Upper lobe of left lung (tissue), 6 donors: ENCODE results near the gene VIPR1. TPM values are rescaled to one million over a fixed set of nuclear protein-coding genes. Genes with fewer than 3 reads are reported as not detected.

Experiments
- ATAC-seq, 2 donors: fragments of 200-7000 bp; cut with Tn5 transposase; one replicate each; pipeline ENCODE4 v1.9.1; 2022; ENCODE audit warnings: mild to moderate bottlenecking in 2 of 2, moderate library complexity in 2 of 2; ENCODE audit not compliant: low FRiP score in 2 of 2
- DNase-seq, 2 donors: peaks; one replicate each; pipeline ENCODE4 v3.0.0-alpha.2; 2019 to 2020
- H3K27ac ChIP-seq, 4 donors: fragments of 200-600 bp; sonication (generic); one replicate each; pipeline ENCODE4 v1.5.1; 2016 to 2019
- H3K27me3 ChIP-seq, 4 donors: fragments of 200-600 bp; sonication (generic); one replicate each; pipeline ENCODE4 v1.5.1; 2017 to 2019
- H3K36me3 ChIP-seq, 4 donors: fragments of 200-600 bp; sonication (generic); one replicate each; pipeline ENCODE4 v1.5.1; 2016 to 2019
- H3K4me1 ChIP-seq, 4 donors: fragments of 200-600 bp; sonication (generic); one replicate each; pipeline ENCODE4 v1.5.1; 2018 to 2019
- H3K4me3 ChIP-seq, 4 donors: fragments of 200-600 bp; sonication (generic); one replicate each; pipeline ENCODE4 v1.5.1; 2017 to 2019; ENCODE audit warnings: mild to moderate bottlenecking in 2 of 4, moderate library complexity in 1 of 4
- H3K9me3 ChIP-seq, 4 donors: fragments of 200-600 bp; sonication (generic); one replicate each; pipeline ENCODE4 v1.5.1; 2018 to 2019
- EP300 ChIP-seq, 4 donors: sonication (generic); formaldehyde crosslinking; IDR thresholded peaks; one replicate each; pipeline ENCODE4 v1.5.1; 2017; ENCODE audit warnings: antibody characterized with exemption in 4 of 4, control low read depth in 2 of 4
- POLR2A ChIP-seq, 4 donors: fragments of 450-650 bp; IDR thresholded peaks; one replicate each; pipeline ENCODE4 v1.5.1; 2016 to 2017; ENCODE audit warnings: antibody characterized with exemption in 4 of 4, mild to moderate bottlenecking in 2 of 4
- POLR2AphosphoS5 ChIP-seq, 2 donors: sonication (generic); formaldehyde crosslinking; IDR thresholded peaks; one replicate each; pipeline ENCODE4 v1.5.1; 2017; ENCODE audit warnings: antibody characterized with exemption in 2 of 2
- WGBS, 2 donors: methylation state at CpG; one replicate each; pipeline ENCODE4 v1.1.5; 2017 to 2018; 5-methylcytosine and 5-hydroxymethylcytosine counted together
- total RNA-seq, 6 donors: library from RNA; depleted of rRNA in 4 of 6; stranded (reverse); fragments of >200 nt in 4 of 6; gene quantifications; one replicate each; pipeline versions ENCODE4 v1.1.0 to v1.2.1, GENCODE V29; 2016 to 2021
- TF ChIP-seq, protein P1 (sequence below), 6 experiments: fragments of 450-650 bp in 4 of 6; fragments of 200-600 bp in 2 of 6; sonication (generic) in 2 of 6; IDR thresholded peaks; one replicate each; pipeline ENCODE4 v1.5.1; 2016 to 2019; ENCODE audit warnings: antibody characterized with exemption in 6 of 6
- donor health status: DM: no; HTN: no; CAD: no; lungs with moderate emphysema.
- donor health status: DM: no; HTN: yes; CAD: no; lungs with severe emphysema.

VIPR1 gene
- total RNA-seq, 6 donors from 2014 or later = 92.6 to 577 (median 198) TPM

DNA sequence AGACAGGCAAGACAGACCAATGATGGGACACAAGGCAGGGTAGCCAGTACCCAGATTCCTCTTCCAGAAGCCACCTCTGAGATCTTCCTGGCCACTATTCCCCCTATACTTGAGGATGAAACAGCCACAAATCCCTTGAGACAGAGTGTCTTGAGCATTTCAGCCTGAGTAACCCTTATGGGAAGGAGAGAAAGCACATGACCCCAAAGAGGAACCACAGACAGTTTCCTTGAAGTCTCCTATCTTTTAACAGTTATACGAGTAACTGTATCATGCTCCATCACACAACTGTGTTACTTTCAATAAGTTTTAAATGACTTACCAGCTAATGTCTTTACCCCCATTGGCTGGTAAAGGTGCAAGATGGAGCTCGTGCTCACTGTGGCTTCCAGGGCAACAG, 9.3 kb downstream of the VIPR1 start:
- no peak for TF ChIP-seq POLR2A (IDR thresholded peaks at IDR 0.05)
- TF ChIP-seq, protein P1, sequence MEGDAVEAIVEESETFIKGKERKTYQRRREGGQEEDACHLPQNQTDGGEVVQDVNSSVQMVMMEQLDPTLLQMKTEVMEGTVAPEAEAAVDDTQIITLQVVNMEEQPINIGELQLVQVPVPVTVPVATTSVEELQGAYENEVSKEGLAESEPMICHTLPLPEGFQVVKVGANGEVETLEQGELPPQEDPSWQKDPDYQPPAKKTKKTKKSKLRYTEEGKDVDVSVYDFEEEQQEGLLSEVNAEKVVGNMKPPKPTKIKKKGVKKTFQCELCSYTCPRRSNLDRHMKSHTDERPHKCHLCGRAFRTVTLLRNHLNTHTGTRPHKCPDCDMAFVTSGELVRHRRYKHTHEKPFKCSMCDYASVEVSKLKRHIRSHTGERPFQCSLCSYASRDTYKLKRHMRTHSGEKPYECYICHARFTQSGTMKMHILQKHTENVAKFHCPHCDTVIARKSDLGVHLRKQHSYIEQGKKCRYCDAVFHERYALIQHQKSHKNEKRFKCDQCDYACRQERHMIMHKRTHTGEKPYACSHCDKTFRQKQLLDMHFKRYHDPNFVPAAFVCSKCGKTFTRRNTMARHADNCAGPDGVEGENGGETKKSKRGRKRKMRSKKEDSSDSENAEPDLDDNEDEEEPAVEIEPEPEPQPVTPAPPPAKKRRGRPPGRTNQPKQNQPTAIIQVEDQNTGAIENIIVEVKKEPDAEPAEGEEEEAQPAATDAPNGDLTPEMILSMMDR (IDR thresholded peaks at IDR 0.05) = no peak
- TF ChIP-seq EP300 (IDR thresholded peaks at IDR 0.05) = no peak
- no peak for TF ChIP-seq POLR2AphosphoS5 (IDR thresholded peaks at IDR 0.05)
- Histone ChIP-seq H3K27me3 (no peaks in the 10 kb centered on the region), H3K4me3 (no peak overlapping the region), H3K27ac (peak overlapping the region; percentile 14 to 93 (median 89)), H3K9me3 (no peaks in the 10 kb centered on the region), H3K4me1 (peaks cover 49 to 95% (median 70%) of the 10 kb centered on the region in 4 donors), H3K36me3 (peaks cover 0 to 51% (median 4%) of the 10 kb centered on the region in 4 donors)
- DNase-seq = no peak
- WGBS, 2 donors = 54 to 63% methylated on average over 2 of the region's 2 CpGs
- ATAC-seq = no peak

- Histone ChIP-seq H3K27me3 (no peaks in the 10 kb centered on the region), H3K4me3 (no peak overlapping the region), H3K27ac (peak overlapping the region; percentile 16 to 93 (median 65)), H3K36me3 (peaks cover 0 to 62% (median 5%) of the 10 kb centered on the region in 4 donors), H3K4me1 (peaks cover 52 to 87% (median 68%) of the 10 kb centered on the region in 4 donors), H3K9me3 (no peaks in the 10 kb centered on the region)
- TF ChIP-seq POLR2AphosphoS5 (IDR thresholded peaks at IDR 0.05) (no peak), POLR2A (IDR thresholded peaks at IDR 0.05) (no peak), EP300 (IDR thresholded peaks at IDR 0.05) (no peak)
- TF ChIP-seq, protein P1 (IDR thresholded peaks at IDR 0.05) = no peak
- WGBS, 2 donors = 50 to 95% methylated on average over 1 to 3 of the region's 3 CpGs
- ATAC-seq (no peak), DNase-seq (no peak)
These were observed 10.7 kb downstream of the VIPR1 start for GRCh38 chr3:42513121-42513520.

GRCh38 chr3:42513521-42513920, 11.1 kb downstream of the VIPR1 start:
- peaks cover 49 to 87% (median 68%) of the 10 kb centered on the region in 4 donors for H3K4me1 ChIP-seq
- H3K27me3 ChIP-seq = no peaks in the 10 kb centered on the region
- 80 to 85% methylated on average over 5 to 6 of the region's 6 CpGs for WGBS, 2 donors
- no peak overlapping the region for H3K4me3 ChIP-seq
- no peak for TF ChIP-seq POLR2AphosphoS5 (IDR thresholded peaks at IDR 0.05)
- TF ChIP-seq, protein P1 (IDR thresholded peaks at IDR 0.05) = no peak
- no peak for TF ChIP-seq POLR2A (IDR thresholded peaks at IDR 0.05)
- TF ChIP-seq EP300 (IDR thresholded peaks at IDR 0.05) = no peak
- H3K9me3 ChIP-seq = no peaks in the 10 kb centered on the region
- ATAC-seq (no peak), DNase-seq (no peak)
- peak overlapping the region; percentile 16 to 93 (median 82) for H3K27ac ChIP-seq
- H3K36me3 ChIP-seq = peaks cover 0 to 66% (median 5%) of the 10 kb centered on the region in 4 donors

DNA sequence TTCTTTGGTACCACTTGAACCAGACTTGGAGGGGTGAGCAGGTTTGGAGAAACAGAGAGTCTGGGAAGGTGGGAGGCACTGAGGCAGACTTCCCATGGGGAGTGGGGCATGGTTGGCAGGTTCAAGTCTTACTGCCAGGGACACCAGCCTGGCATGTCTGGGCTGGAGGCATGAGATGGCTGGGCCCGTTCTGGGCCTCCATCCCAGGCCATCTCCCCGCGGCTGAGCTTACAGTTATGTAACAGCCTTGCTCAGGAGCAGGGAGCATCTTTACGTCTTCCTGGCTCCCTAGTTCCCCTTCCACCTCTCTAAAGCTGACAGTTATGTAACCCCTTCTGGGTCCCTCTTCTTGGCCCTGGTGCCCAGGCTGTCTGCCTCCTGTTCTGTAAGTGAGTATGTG, 12.4 kb downstream of the VIPR1 start:
- Histone ChIP-seq H3K4me3 (no peak overlapping the region), H3K36me3 (peaks cover 0 to 79% (median 8%) of the 10 kb centered on the region in 4 donors), H3K4me1 (peaks cover 60 to 79% (median 66%) of the 10 kb centered on the region in 4 donors), H3K27me3 (no peaks in the 10 kb centered on the region), H3K9me3 (no peaks in the 10 kb centered on the region), H3K27ac (peak overlapping the region; percentile 76 to 93 (median 82))
- ATAC-seq (no peak), DNase-seq (no peak)
- TF ChIP-seq, protein P1 (IDR thresholded peaks at IDR 0.05) = no peak
- WGBS, 2 donors = 45 to 57% methylated on average over 3 to 4 of the region's 4 CpGs

DNA sequence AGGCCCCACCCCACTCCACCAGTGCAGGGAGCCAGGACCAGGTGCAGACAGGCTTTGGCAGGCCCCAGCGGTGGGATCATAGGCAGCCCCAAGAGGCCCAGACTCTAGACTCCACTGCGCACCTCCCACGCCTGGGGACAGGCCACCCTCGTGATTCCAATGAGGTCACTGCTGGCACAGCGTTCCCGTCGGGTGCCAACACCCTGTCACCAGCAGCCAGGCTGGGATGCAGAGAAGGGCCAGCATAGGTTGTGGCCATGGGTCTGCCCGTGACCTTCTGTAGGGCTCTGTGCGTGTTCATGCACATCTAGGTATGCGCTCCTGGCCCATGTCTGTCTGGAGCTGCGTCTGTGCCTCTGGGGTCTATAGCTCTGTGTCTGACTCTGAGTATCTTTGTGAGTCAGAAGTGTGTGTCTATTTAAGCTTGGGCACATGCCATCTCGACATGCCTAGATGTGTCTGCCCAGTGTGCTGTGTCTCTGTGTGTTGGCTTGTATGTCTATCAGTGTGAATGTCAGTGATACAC, 13.0 kb downstream of the VIPR1 start:
- Histone ChIP-seq H3K4me1 (peaks cover 62 to 80% (median 66%) of the 10 kb centered on the region in 4 donors), H3K27me3 (no peaks in the 10 kb centered on the region), H3K9me3 (no peaks in the 10 kb centered on the region), H3K36me3 (peaks cover 0 to 79% (median 8%) of the 10 kb centered on the region in 4 donors), H3K4me3 (no peak overlapping the region), H3K27ac (peak overlapping the region; percentile 76 to 93 (median 82))
- WGBS, 2 donors = 73% methylated on average over 12 of the region's 12 CpGs; no CpG with 5 or more reads in 1 of the 2 donors
- ATAC-seq (peak; percentile 22 to 24), DNase-seq (no peak)
- peak in 1 of 2 donors; percentile 21 for TF ChIP-seq POLR2AphosphoS5 (IDR thresholded peaks at IDR 0.05)
- TF ChIP-seq, protein P1 (IDR thresholded peaks at IDR 0.05) = no peak
